NCI-H1436 treated with DMSO at 0.1 percent for 48 hours (cell line): ENCODE data around the gene DCUN1D1.

Source experiments
- DNase-seq: peaks from one replicate; lab custom pipeline; 2025; lab: John Stamatoyannopoulos, UW

DCUN1D1 gene

GRCh38 chr3:182936239-182936917, 44.0 kb downstream of the DCUN1D1 start:
- no peak for DNase-seq

DNA sequence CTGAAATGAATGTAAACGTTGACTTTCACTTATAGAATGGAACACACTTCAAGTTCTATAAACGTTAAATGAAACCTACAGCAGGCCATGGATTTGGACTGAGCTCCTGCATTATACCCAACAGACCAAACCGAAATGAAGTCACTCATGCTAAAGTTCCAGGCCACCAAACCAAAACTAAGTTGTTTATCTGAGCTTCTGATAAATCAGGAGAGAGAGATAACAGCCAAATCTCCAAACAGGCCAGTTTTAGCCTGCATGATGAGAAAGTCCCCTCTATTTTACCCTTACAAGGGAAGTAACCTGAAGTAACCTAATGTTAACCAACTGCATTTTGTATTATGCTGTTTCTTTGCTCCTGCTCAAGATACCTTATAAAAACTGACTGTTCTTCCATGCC, 44.5 kb downstream of the DCUN1D1 start:
- DNase-seq, result no peak

- DNase-seq, result no peak
These were observed 54.4 kb downstream of the DCUN1D1 start for GRCh38 chr3:182925944-182926337.

GRCh38 chr3:182925330-182925943, 54.9 kb downstream of the DCUN1D1 start:
- no peak for DNase-seq

- DNase-seq, result no peak
These were observed 58.5 kb downstream of the DCUN1D1 start for GRCh38 chr3:182921665-182922355.

GRCh38 chr3:182920515-182921084, 59.7 kb downstream of the DCUN1D1 start:
- no peak for DNase-seq

DNA sequence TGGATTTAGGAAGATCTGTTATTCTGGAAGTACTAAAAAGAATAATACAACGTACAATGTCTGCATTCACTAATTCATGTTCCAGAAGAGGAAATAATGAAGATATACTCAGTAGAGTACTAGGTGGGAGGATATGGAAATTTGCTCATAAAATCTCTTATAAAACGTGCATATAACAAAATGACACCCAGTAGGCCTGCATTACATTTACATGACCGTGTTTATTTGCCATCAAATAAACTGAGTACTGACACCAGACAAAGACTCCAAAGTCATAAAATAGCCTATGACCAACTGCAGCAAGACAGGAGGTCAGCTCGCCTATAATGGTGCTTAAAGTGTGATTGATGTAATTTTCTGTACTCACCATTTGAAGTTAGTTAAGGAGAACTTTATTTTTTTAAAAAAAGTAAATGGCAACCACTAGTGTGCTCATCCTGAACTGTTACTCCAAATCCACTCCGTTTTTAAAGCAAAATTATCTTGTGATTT, 60.4 kb downstream of the DCUN1D1 start:
- no peak for DNase-seq

DNA sequence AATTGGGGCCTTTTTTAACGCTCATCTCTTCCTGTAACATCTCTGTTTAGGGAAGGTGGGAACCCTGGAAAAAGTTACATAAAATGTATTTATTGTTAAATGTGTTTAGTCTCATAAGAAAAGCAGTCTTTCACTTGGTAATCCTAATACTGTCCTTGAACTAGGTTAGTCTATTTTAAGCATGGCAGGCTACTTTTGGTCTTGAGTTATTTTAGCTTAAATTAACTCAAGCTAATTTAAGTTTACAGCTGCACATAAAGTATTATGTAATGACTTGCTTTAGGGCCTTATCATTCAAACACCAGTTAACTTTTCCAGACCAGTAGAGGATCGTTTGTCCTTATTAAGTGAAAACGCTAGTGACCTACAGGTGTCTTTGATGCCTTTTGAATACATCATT, 63.2 kb downstream of the DCUN1D1 start:
- DNase-seq, result no peak

GRCh38 chr3:182914341-182914740, 66.0 kb downstream of the DCUN1D1 start:
- DNase-seq, result no peak

DNA sequence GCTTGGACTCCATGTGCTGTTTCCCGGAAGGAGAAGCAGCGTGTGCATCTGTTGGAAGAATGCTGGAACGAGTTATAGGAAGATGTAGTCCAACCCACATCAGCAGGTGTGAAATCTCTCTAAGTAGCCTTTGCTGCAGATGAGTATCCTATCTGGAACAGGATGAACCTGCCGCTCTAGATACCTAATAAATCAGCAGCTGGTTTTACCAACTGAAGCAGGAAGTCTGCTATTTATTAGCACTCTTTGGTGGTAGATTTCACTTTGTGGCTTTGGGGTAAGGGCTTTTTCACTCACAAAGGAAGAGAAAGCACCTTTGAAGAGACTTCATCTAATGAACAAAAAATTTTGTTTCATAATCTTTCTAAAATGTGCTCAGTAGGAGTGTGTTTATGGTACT, 66.4 kb downstream of the DCUN1D1 start:
- DNase-seq, result no peak

DNA sequence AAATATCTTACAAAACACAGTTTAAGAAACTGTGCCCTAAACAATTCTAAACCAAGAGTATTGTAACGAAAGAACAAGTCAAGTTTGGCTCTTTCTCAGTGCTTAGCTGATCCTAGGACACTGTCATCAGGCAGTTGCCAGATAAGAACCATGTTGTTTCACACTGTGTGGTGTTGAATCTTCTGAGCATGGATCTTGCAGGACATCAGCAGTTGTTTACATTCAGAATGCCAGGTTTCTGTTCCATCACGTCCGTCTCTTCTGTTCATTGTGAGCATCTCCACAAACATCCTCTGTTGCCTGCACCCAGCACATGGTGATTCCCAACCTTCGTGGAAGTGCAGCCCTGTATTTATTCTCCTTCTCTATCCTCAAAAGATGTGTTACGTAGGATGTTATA, 67.9 kb downstream of the DCUN1D1 start:
- DNase-seq, result no peak

GRCh38 chr3:182911782-182912111, 68.6 kb downstream of the DCUN1D1 start:
- DNase-seq, result no peak

DNA sequence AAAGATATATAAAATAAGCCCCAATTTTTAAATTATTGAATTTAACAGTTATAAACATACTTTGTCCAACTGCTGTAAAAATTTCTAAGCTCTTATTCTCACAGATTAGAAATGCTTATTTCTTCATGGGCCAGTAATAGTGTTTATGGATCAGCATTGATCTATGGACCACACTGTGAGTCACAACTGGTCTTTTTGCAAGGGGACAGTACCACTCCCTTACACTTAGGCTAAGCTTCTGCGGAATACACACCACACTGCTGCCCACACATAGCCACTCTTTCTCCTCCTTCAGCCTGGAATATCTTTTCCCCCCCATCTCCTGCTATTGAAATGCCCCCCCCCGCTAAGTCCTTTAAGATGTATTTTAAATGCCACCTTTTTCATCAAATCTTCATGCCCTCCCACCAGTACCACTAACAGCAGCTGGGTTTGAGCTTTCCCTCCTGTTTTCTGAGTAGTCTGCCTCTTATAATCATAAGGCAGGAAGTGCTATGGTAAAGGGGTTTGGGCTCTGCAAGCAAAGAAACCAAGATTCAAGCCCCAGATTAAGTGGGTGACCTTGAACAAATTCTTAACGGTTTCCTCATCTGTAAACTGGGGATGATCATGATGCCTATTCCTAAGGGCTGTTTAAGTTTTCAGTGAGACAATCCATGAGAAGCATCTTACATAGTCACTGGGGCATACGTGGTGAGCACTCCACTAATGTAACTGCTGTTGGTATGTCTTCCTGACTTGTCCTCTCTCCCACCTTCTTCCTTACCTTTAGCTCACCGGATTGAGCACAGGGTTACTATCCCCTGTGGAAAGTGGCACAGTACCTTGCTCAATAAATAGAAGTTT, 69.2 kb downstream of the DCUN1D1 start:
- DNase-seq, result no peak

DNA sequence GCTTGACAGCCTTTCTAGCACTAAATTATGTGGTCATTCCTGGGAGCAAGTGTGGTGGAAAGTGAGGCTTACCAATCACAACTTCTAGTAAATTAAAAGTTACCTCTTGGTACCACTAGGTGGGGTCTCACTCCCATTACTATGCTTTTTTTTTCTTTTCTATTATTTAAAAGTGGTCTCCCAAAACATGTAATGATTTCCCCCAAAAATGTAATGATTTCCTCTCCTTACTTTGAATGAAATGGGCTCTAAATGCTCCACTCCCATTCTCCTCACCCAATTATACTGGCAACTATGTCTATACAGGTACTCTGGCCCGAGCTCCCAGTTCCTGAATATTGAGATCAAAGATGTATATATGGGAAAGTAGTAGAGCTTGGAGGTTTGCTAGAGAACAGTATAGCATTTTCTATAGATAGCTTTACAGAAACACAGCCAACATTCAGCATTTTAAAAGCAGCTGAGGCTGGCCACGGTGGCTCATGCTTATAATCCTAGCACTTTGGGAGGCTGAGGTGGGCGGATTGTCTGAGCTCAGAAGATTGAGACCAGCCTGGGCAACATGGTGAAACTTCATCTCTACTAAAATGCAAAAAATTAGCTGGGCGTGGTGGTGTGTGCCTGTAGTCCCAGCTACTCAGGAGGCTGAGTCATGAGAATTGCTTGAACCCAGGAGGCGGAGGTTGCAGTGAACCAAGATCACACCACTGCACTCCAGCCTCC, 70.9 kb downstream of the DCUN1D1 start:
- no peak for DNase-seq

DNA sequence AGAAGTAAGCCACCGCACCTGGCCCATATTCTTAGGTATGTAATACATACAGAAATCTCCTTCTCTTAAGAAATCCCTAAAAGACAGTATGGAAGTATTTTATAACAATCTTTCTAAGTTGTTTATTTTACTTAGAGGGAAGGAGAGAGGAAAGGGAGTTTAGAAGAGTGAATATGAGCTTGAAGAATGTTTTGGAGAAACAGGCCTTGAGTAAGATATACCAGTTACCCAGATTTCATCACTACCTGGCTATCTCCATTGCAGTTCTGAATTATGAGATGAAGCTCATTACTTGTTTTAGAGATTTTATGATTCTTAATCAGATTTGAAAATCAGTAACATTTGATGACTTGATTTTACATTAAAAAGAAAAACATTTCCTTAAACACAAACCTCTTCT, 71.9 kb downstream of the DCUN1D1 start:
- DNase-seq, result no peak

DNA sequence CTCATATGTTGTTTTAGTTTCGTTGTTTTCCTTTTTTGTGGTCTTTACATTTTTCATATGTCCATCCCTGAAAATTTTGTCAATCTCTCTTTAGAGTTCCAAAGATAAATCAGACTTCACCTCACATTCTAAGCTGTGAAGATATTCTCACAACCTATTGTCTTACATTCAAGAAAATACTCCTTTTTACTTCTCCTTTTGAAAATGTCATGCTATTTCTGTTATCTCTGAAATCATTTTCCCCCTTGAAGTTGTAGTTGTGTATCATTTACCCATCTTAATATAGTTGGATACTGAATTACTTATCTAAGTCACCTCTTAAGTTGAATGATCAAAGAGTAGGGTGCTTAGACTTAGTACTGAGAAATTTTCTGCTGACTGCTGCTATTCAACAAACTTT, 74.3 kb downstream of the DCUN1D1 start:
- DNase-seq, result no peak

DNA sequence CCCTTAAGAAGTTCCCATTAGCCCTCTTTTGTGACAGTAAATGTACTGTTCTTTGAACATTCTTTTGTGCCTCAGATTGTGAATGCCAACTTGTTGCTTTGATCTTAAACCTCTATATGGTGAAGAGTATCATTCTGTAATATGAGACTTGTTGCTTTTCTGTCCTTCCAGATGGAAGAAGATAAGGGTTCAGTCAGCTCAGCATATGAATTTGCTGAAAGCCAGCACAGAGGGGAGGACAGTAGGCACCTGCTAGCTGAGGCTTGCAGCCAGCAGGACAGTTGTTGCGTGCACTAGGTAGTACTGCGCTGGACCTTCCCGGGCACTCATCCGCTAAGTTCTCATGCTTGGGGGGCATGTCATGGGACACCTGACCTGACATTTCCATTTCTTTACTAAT, 74.7 kb downstream of the DCUN1D1 start:
- no peak for DNase-seq

DNA sequence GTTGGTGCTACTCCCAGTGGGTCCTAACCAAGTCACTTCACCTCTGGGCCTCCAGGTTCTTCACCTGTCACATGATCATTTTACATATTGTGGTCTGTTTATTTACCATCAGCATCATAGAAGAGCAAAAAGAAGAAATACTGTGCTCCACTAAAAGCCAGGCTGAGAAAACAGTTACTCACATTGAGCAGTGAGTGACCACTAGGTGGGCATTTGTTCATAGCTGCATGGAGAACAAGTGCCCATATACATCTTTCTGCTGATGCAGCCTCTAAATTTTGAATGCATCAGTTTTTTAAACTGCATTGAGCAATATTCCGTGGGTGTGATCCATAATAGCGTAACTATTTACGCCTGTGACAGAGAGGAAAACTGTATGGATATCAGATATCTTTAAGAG, 76.2 kb downstream of the DCUN1D1 start:
- no peak for DNase-seq

GRCh38 chr3:182902236-182902635, 78.1 kb downstream of the DCUN1D1 start:
- no peak for DNase-seq

- no peak for DNase-seq
These were observed 83.8 kb downstream of the DCUN1D1 start for GRCh38 chr3:182896553-182896952.

DNA sequence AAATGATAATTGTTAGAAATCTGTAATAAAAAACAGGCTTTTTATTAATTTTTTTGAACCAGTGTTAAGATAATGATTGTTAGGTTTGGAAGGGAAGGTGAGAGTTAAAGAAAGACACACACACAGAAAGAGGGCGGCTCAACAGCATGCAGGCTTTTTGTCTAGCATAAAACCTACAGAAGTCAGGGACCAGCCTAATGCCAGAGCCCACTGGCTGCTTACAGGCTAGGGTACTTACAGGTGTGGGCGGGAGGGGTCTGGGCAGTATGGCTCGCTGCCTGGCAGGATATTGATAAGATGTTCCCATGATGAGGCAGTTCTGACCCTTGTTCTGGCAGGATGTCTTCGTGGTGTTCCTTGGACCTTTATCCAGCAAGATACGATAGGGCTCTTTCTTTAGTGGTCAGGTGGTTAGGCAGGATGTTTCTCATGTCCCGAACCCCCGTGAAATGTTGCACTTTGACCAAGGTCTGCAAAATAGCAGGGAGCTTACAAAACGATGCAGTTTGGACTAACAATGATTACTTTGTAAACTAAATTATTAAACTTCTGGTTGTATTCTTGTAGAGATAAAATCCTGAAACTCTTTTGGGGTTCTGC, 84.7 kb downstream of the DCUN1D1 start:
- no peak for DNase-seq
